Upper lobe of right lung (tissue), 1 donor: Measurements from ENCODE around the gene CDC42BPA. TPM values are rescaled to one million over a fixed set of nuclear protein-coding genes. Genes with fewer than 3 reads are reported as not detected.

ENCODE experiments used
- ATAC-seq: fragments of 200-7000 bp; cut with Tn5 transposase; one replicate; pipeline ENCODE4 v1.9.1; 2020; ENCODE audit warnings: mild to moderate bottlenecking, moderate library complexity
- DNase-seq: peaks from one replicate; pipeline ENCODE4 v3.0.0-alpha.2; 2020
- H3K27ac ChIP-seq: fragments of 200-600 bp; one replicate; pipeline ENCODE4 v1.8.0; 2022
- H3K27me3 ChIP-seq: fragments of 200-600 bp; one replicate; pipeline ENCODE4 v1.8.0; 2022; ENCODE audit warnings: mild to moderate bottlenecking
- H3K36me3 ChIP-seq: fragments of 200-600 bp; one replicate; pipeline ENCODE4 v1.8.0; 2022
- H3K4me1 ChIP-seq: fragments of 200-600 bp; one replicate; pipeline ENCODE4 v1.8.0; 2022
- H3K4me3 ChIP-seq: fragments of 200-600 bp; one replicate; pipeline ENCODE4 v1.8.0; 2022; ENCODE audit warnings: mild to moderate bottlenecking
- H3K9me3 ChIP-seq: fragments of 200-600 bp; one replicate; pipeline ENCODE4 v1.8.0; 2022
- CTCF ChIP-seq: fragments of 200-600 bp; IDR thresholded peaks from one replicate; pipeline ENCODE4 v1.8.0; 2022; ENCODE audit warnings: antibody characterized with exemption
- intact Hi-C: fragments of 100-400 bp; cut with DNase I; formaldehyde crosslinking; loops from one replicate; pipeline ENCODE4 v1.11.0; 2022
- total RNA-seq: library from RNA; stranded (reverse); fragmentation: NEBNext Ultra II Directional; extraction: Animal tissue kit (Norgen Biotek cat#: 25700); gene quantifications from one replicate; pipeline ENCODE4 v1.2.1, GENCODE V29; 2021
- donor health status: DM: no; HTN: yes; CAD: no; lungs with severe emphysema.

The CDC42BPA gene
- total RNA-seq, 1 donor from 2014 or later, result 41.8 TPM

GRCh38 chr1:226987179-226987536 lies 331.1 kb downstream of the CDC42BPA start:
- intact Hi-C loops, result no loop called here
- TF ChIP-seq CTCF, result no peak
- Histone ChIP-seq H3K9me3 (no peaks in the 10 kb centered on the region), H3K4me3 (no peak overlapping the region), H3K27me3 (no peaks in the 10 kb centered on the region), H3K27ac (no peak overlapping the region), H3K36me3 (peaks cover 43% of the 10 kb centered on the region), H3K4me1 (peaks cover 39% of the 10 kb centered on the region)
- no peak for DNase-seq
- no peak for ATAC-seq

- H3K36me3 ChIP-seq, result peaks cover 43% of the 10 kb centered on the region
- no peak overlapping the region for H3K27ac ChIP-seq
- TF ChIP-seq CTCF, result no peak
- DNase-seq (no peak), ATAC-seq (no peak)
- peaks cover 39% of the 10 kb centered on the region for H3K4me1 ChIP-seq
- intact Hi-C loops, result no loop called here
- no peak overlapping the region for H3K4me3 ChIP-seq
- H3K27me3 ChIP-seq, result no peaks in the 10 kb centered on the region
- no peaks in the 10 kb centered on the region for H3K9me3 ChIP-seq
These were observed 331.7 kb downstream of the CDC42BPA start for GRCh38 chr1:226986496-226987178.

- TF ChIP-seq CTCF, result no peak
- no peak for DNase-seq
- Histone ChIP-seq H3K36me3 (peaks cover 43% of the 10 kb centered on the region), H3K9me3 (no peaks in the 10 kb centered on the region), H3K4me1 (peaks cover 39% of the 10 kb centered on the region), H3K27me3 (no peaks in the 10 kb centered on the region), H3K27ac (no peak overlapping the region), H3K4me3 (no peak overlapping the region)
- no peak for ATAC-seq
- intact Hi-C loops, result no loop called here
These were observed 332.3 kb downstream of the CDC42BPA start for GRCh38 chr1:226985839-226986463.

GRCh38 chr1:226985239-226985838 lies 333.0 kb downstream of the CDC42BPA start:
- intact Hi-C loops, result no loop called here
- no peak for ATAC-seq
- Histone ChIP-seq H3K27ac (no peak overlapping the region), H3K4me1 (peaks cover 35% of the 10 kb centered on the region), H3K4me3 (no peak overlapping the region), H3K27me3 (no peaks in the 10 kb centered on the region), H3K9me3 (no peaks in the 10 kb centered on the region), H3K36me3 (peaks cover 43% of the 10 kb centered on the region)
- no peak for DNase-seq
- no peak for TF ChIP-seq CTCF

- ATAC-seq (no peak), DNase-seq (no peak)
- Histone ChIP-seq H3K4me3 (no peak overlapping the region), H3K27ac (no peak overlapping the region), H3K27me3 (no peaks in the 10 kb centered on the region), H3K9me3 (no peaks in the 10 kb centered on the region), H3K4me1 (peaks cover 28% of the 10 kb centered on the region), H3K36me3 (peaks cover 43% of the 10 kb centered on the region)
- TF ChIP-seq CTCF, result no peak
- intact Hi-C loops, result no loop called here
These were observed 333.6 kb downstream of the CDC42BPA start for GRCh38 chr1:226984521-226985238.
